ENCODE data around the gene DDAH1. TPM values are rescaled to one million over a fixed set of nuclear protein-coding genes. Genes with fewer than 3 reads are reported as not detected.

The DDAH1 gene
- total and polyA plus RNA-seq, 5 donors from 2014 or later = 0.15 TPM; not detected in 4

GRCh38 chr1:85450832-85451231 is 14.1 kb downstream of the DDAH1 start:
- no peak overlapping the region for H3K4me3 Mint-ChIP-seq
- H3K9me3 Mint-ChIP-seq = peaks cover 0 to 2% (median 0%) of the 10 kb centered on the region in 7 donors
- no peaks in the 10 kb centered on the region for H3K4me1 ChIP-seq (ENCODE audit: control insufficient read depth, insufficient read depth, low read length, poor library complexity, severe bottlenecking)
- DNase-seq (no peak), ATAC-seq (ENCODE audit: low read depth in 2 of 2) (no peak)
- H3K4me3 ChIP-seq (ENCODE audit: low read depth, low read length) = no peak overlapping the region
- H3K27ac ChIP-seq (ENCODE audit: insufficient read depth, low read length, poor library complexity, severe bottlenecking) = no peak overlapping the region
- no peaks in the 10 kb centered on the region for H3K4me1 Mint-ChIP-seq
- no peaks in the 10 kb centered on the region for H3K36me3 ChIP-seq (ENCODE audit: control insufficient read depth, insufficient read depth, low read length)
- no peaks in the 10 kb centered on the region for H3K9me3 ChIP-seq (ENCODE audit: control insufficient read depth in 2 of 2, low read length in 2 of 2)
- no peaks in the 10 kb centered on the region for H3K27me3 Mint-ChIP-seq
- no peaks in the 10 kb centered on the region for H3K27me3 ChIP-seq (ENCODE audit: control insufficient read depth, insufficient read depth, low read length)
- no peak overlapping the region for H3K27ac Mint-ChIP-seq
- H3K36me3 Mint-ChIP-seq = no peaks in the 10 kb centered on the region

- H3K36me3 ChIP-seq (ENCODE audit: control insufficient read depth, insufficient read depth, low read length) = no peaks in the 10 kb centered on the region
- no peaks in the 10 kb centered on the region for H3K9me3 ChIP-seq (ENCODE audit: control insufficient read depth in 2 of 2, low read length in 2 of 2)
- H3K27me3 ChIP-seq (ENCODE audit: control insufficient read depth, insufficient read depth, low read length) = no peaks in the 10 kb centered on the region
- H3K4me3 ChIP-seq (ENCODE audit: low read depth, low read length) = no peak overlapping the region
- H3K4me3 Mint-ChIP-seq = no peak overlapping the region
- H3K9me3 Mint-ChIP-seq = peaks cover 0 to 3% (median 0%) of the 10 kb centered on the region in 7 donors
- no peak for ATAC-seq (ENCODE audit: low read depth in 2 of 2)
- H3K4me1 Mint-ChIP-seq = no peaks in the 10 kb centered on the region
- no peak overlapping the region for H3K27ac Mint-ChIP-seq
- H3K4me1 ChIP-seq (ENCODE audit: control insufficient read depth, insufficient read depth, low read length, poor library complexity, severe bottlenecking) = no peaks in the 10 kb centered on the region
- no peaks in the 10 kb centered on the region for H3K36me3 Mint-ChIP-seq
- H3K27me3 Mint-ChIP-seq = no peaks in the 10 kb centered on the region
- DNase-seq = no peak
- no peak overlapping the region for H3K27ac ChIP-seq (ENCODE audit: insufficient read depth, low read length, poor library complexity, severe bottlenecking)
Observed at GRCh38 chr1:85449356-85449755, 15.6 kb downstream of the DDAH1 start.

GRCh38 chr1:85448358-85448757 is 16.6 kb downstream of the DDAH1 start:
- Histone ChIP-seq H3K36me3 (ENCODE audit: control insufficient read depth, insufficient read depth, low read length) (no peaks in the 10 kb centered on the region), H3K4me3 (ENCODE audit: low read depth, low read length) (no peak overlapping the region), H3K27ac (ENCODE audit: insufficient read depth, low read length, poor library complexity, severe bottlenecking) (no peak overlapping the region), H3K4me1 (ENCODE audit: control insufficient read depth, insufficient read depth, low read length, poor library complexity, severe bottlenecking) (no peaks in the 10 kb centered on the region), H3K27me3 (ENCODE audit: control insufficient read depth, insufficient read depth, low read length) (no peaks in the 10 kb centered on the region), H3K9me3 (ENCODE audit: control insufficient read depth in 2 of 2, low read length in 2 of 2) (no peaks in the 10 kb centered on the region)
- H3K36me3 Mint-ChIP-seq = no peaks in the 10 kb centered on the region
- peaks cover 0 to 3% (median 0%) of the 10 kb centered on the region in 7 donors for H3K9me3 Mint-ChIP-seq
- no peaks in the 10 kb centered on the region for H3K4me1 Mint-ChIP-seq
- H3K27ac Mint-ChIP-seq = no peak overlapping the region
- H3K27me3 Mint-ChIP-seq = no peaks in the 10 kb centered on the region
- ATAC-seq (ENCODE audit: low read depth in 2 of 2) (no peak), DNase-seq (no peak)
- H3K4me3 Mint-ChIP-seq = no peak overlapping the region

- H3K27me3 ChIP-seq (ENCODE audit: control insufficient read depth, insufficient read depth, low read length) = no peaks in the 10 kb centered on the region
- H3K27ac ChIP-seq (ENCODE audit: insufficient read depth, low read length, poor library complexity, severe bottlenecking) = no peak overlapping the region
- H3K9me3 ChIP-seq (ENCODE audit: control insufficient read depth in 2 of 2, low read length in 2 of 2) = no peaks in the 10 kb centered on the region
- Mint-ChIP-seq H3K4me3 (no peak overlapping the region), H3K9me3 (peaks cover 0 to 3% (median 0%) of the 10 kb centered on the region in 7 donors), H3K27me3 (no peaks in the 10 kb centered on the region), H3K27ac (no peak overlapping the region), H3K36me3 (no peaks in the 10 kb centered on the region), H3K4me1 (no peaks in the 10 kb centered on the region)
- no peaks in the 10 kb centered on the region for H3K4me1 ChIP-seq (ENCODE audit: control insufficient read depth, insufficient read depth, low read length, poor library complexity, severe bottlenecking)
- ATAC-seq (ENCODE audit: low read depth in 2 of 2) (no peak), DNase-seq (no peak)
- H3K4me3 ChIP-seq (ENCODE audit: low read depth, low read length) = no peak overlapping the region
- no peaks in the 10 kb centered on the region for H3K36me3 ChIP-seq (ENCODE audit: control insufficient read depth, insufficient read depth, low read length)
Observed at GRCh38 chr1:85447006-85447943, 17.7 kb downstream of the DDAH1 start.

GRCh38 chr1:85445906-85446305 is 19.1 kb downstream of the DDAH1 start:
- Histone ChIP-seq H3K4me1 (ENCODE audit: control insufficient read depth, insufficient read depth, low read length, poor library complexity, severe bottlenecking) (no peaks in the 10 kb centered on the region), H3K9me3 (ENCODE audit: control insufficient read depth in 2 of 2, low read length in 2 of 2) (no peaks in the 10 kb centered on the region), H3K4me3 (ENCODE audit: low read depth, low read length) (no peak overlapping the region), H3K36me3 (ENCODE audit: control insufficient read depth, insufficient read depth, low read length) (no peaks in the 10 kb centered on the region), H3K27me3 (ENCODE audit: control insufficient read depth, insufficient read depth, low read length) (no peaks in the 10 kb centered on the region), H3K27ac (ENCODE audit: insufficient read depth, low read length, poor library complexity, severe bottlenecking) (no peak overlapping the region)
- Mint-ChIP-seq H3K27ac (no peak overlapping the region), H3K4me1 (no peaks in the 10 kb centered on the region), H3K36me3 (no peaks in the 10 kb centered on the region), H3K27me3 (no peaks in the 10 kb centered on the region), H3K9me3 (peaks cover 0 to 3% (median 0%) of the 10 kb centered on the region in 7 donors), H3K4me3 (peak overlapping the region in 1 of 4 donors; percentile 32)
- DNase-seq (no peak), ATAC-seq (ENCODE audit: low read depth in 2 of 2) (no peak)

GRCh38 chr1:85444381-85444780 is 20.6 kb downstream of the DDAH1 start:
- H3K36me3 ChIP-seq (ENCODE audit: control insufficient read depth, insufficient read depth, low read length) = no peaks in the 10 kb centered on the region
- Mint-ChIP-seq H3K4me3 (no peak overlapping the region), H3K27ac (no peak overlapping the region), H3K27me3 (no peaks in the 10 kb centered on the region), H3K36me3 (no peaks in the 10 kb centered on the region), H3K4me1 (no peaks in the 10 kb centered on the region), H3K9me3 (peaks cover 0 to 3% (median 0%) of the 10 kb centered on the region in 7 donors)
- H3K27me3 ChIP-seq (ENCODE audit: control insufficient read depth, insufficient read depth, low read length) = no peaks in the 10 kb centered on the region
- no peaks in the 10 kb centered on the region for H3K4me1 ChIP-seq (ENCODE audit: control insufficient read depth, insufficient read depth, low read length, poor library complexity, severe bottlenecking)
- no peak overlapping the region for H3K27ac ChIP-seq (ENCODE audit: insufficient read depth, low read length, poor library complexity, severe bottlenecking)
- no peak overlapping the region for H3K4me3 ChIP-seq (ENCODE audit: low read depth, low read length)
- DNase-seq = no peak
- no peak for ATAC-seq (ENCODE audit: low read depth in 2 of 2)
- H3K9me3 ChIP-seq (ENCODE audit: control insufficient read depth in 2 of 2, low read length in 2 of 2) = no peaks in the 10 kb centered on the region

- Mint-ChIP-seq H3K27me3 (no peaks in the 10 kb centered on the region), H3K27ac (no peak overlapping the region), H3K4me3 (no peak overlapping the region), H3K4me1 (no peaks in the 10 kb centered on the region), H3K36me3 (no peaks in the 10 kb centered on the region), H3K9me3 (no peaks in the 10 kb centered on the region)
- H3K27me3 ChIP-seq (ENCODE audit: control insufficient read depth, insufficient read depth, low read length) = no peaks in the 10 kb centered on the region
- H3K36me3 ChIP-seq (ENCODE audit: control insufficient read depth, insufficient read depth, low read length) = no peaks in the 10 kb centered on the region
- H3K9me3 ChIP-seq (ENCODE audit: control insufficient read depth in 2 of 2, low read length in 2 of 2) = no peaks in the 10 kb centered on the region
- no peak overlapping the region for H3K4me3 ChIP-seq (ENCODE audit: low read depth, low read length)
- H3K4me1 ChIP-seq (ENCODE audit: control insufficient read depth, insufficient read depth, low read length, poor library complexity, severe bottlenecking) = no peaks in the 10 kb centered on the region
- no peak for ATAC-seq (ENCODE audit: low read depth in 2 of 2)
- H3K27ac ChIP-seq (ENCODE audit: insufficient read depth, low read length, poor library complexity, severe bottlenecking) = no peak overlapping the region
- DNase-seq = no peak
Observed at GRCh38 chr1:85440612-85441011, 24.3 kb downstream of the DDAH1 start.

- Mint-ChIP-seq H3K4me1 (no peaks in the 10 kb centered on the region), H3K27ac (no peak overlapping the region), H3K9me3 (no peaks in the 10 kb centered on the region), H3K27me3 (no peaks in the 10 kb centered on the region), H3K36me3 (no peaks in the 10 kb centered on the region), H3K4me3 (no peak overlapping the region)
- Histone ChIP-seq H3K4me1 (ENCODE audit: control insufficient read depth, insufficient read depth, low read length, poor library complexity, severe bottlenecking) (no peaks in the 10 kb centered on the region), H3K36me3 (ENCODE audit: control insufficient read depth, insufficient read depth, low read length) (no peaks in the 10 kb centered on the region), H3K4me3 (ENCODE audit: low read depth, low read length) (no peak overlapping the region), H3K27ac (ENCODE audit: insufficient read depth, low read length, poor library complexity, severe bottlenecking) (no peak overlapping the region), H3K27me3 (ENCODE audit: control insufficient read depth, insufficient read depth, low read length) (no peaks in the 10 kb centered on the region), H3K9me3 (ENCODE audit: control insufficient read depth in 2 of 2, low read length in 2 of 2) (no peaks in the 10 kb centered on the region)
- ATAC-seq (ENCODE audit: low read depth in 2 of 2) = no peak
- DNase-seq = no peak
Observed at GRCh38 chr1:85438353-85438752, 26.6 kb downstream of the DDAH1 start.

Measured in CD4-positive, CD25-positive, alpha-beta regulatory T cell (primary cell).